ENCODE data around the gene SLC2A11.
"Not testable (repeated sequence)": the region's sequence is repeated elsewhere in the genome, so short reads cannot be mapped to it uniquely, and the experiment has no call there.

Gene SLC2A11

DNA sequence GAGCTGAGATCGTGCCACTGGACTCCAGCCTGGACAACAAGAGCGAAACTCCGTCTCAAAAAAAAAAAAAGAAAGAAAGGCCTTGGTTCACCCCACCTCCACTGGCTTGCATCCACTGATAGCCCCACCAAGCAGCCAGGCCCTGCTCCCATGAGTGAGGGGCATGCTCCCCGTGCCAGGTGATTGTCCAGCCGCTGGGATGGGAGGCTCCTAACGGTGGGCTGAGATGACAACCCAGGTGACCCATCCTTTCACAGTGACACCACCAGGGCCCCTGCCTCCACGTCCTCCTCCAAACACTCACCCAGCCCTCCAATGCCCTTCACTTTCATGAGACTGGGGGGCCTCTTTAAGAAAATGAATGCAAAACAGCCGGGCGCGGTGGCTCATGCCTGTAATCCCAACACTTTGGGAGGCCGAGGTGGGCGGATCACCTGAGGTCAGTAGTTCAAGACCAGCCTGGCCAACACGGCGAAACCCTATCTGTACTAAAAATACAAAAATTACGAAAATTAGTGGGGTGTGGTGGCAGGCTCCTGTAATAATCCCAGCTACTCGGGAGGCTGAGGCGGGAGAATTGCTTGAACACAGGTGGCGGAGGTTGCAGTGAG is 10.3 kb upstream of the SLC2A11 start:
- no peak for DNase-seq (ENCODE audit: low read depth)

- no peak for DNase-seq (ENCODE audit: low read depth)
These were observed 9.4 kb upstream of the SLC2A11 start for GRCh38 chr22:23847991-23848864.

DNA sequence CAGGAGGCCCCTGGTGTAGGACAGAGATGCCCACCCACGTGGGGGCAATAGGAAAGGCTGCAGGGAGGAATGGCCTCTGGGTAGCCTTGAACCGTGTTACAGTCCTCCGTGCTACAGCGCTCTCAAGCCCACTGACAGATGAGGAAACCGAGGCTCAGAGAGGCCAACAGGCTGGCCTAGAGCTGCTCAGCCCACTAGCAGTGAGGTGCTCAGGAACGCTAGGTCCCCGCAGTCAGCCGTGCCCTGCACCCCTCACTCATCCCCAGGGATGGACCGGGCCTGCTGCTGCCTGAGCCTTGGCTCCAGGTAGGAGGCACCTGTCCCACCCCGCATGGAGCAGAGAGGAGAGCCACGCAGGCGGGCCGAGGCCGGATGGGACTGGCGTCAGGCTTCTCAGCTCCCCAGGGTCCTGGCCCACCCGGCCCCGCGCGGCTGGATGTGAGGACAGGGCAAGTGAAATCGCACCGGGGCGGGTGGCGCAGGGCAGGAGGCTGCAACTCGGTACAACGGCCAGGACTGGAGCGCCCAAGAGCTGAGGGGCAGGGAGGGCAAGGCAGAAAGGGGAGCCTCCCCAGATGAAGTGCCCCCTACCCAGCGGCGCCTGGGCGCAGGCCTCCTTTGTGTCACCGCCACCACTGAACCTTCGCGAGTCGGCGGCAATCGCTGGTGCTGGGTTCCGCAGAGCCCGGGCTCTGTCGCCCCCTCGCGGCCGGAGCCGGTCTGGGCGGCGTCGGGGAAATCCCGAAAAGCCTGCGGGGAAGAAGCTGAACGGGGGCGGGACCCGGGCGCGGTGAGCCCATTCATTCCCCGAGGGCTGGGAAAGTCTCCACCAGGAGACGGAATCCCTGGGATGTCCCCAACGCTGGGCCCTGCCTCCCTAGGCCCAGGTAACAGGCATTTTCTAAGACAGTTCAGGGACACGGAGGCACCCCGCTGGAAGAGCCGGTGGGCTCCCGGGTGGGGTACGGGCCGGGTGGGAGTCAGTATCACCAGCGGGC is 8.4 kb upstream of the SLC2A11 start:
- peak; percentile 78 for DNase-seq (ENCODE audit: low read depth)

DNA sequence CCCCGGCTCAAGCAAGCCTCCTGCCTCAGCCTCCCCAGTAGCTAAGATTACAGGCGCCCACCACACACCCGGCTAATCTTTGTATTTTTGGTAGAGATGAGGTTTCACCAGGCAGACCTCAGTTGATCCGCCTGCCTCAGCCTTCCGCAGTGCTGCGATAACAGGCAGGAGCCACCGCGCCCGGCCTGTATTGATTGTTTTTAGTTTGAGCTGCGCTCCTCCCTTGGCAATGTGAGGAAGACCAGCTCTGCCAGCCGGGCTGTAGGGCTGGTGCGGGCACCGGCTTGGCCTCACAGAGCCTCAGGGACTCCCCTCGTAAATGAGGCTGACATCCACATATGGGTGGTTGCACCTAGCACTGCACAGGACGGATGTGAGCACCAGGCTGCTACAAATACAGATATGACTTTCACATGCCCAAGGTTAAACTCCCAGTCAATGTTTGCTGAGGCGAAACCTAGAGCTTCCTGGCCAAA is 7.5 kb upstream of the SLC2A11 start:
- no peak for DNase-seq (ENCODE audit: low read depth)

GRCh38 chr22:23856721-23857605 is 712 bp upstream of the SLC2A11 start:
- no peak for DNase-seq (ENCODE audit: low read depth)

DNA sequence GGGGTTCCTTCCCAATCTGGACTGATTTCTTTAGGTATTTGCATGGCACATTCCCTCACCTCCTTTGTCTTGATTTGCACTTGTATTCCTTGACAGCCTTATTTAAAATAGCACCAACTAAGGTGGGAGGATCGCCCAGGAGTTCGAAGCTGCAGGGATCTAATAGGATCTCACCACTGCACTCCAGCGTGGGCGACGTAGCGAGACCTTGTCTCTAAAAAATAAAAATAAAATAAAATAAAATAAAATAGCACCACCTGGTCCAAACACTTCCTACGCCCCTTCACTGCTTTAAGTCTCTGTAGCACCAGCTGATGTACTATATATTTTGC is 775 bp downstream of the SLC2A11 start:
- no peak for DNase-seq (ENCODE audit: low read depth)

- DNase-seq (ENCODE audit: low read depth): no peak
These were observed 1.5 kb downstream of the SLC2A11 start for GRCh38 chr22:23859201-23859600.

GRCh38 chr22:23860187-23860586 is 2.5 kb downstream of the SLC2A11 start:
- DNase-seq (ENCODE audit: low read depth): not testable (repeated sequence)

- DNase-seq (ENCODE audit: low read depth): no peak
These were observed 4.4 kb downstream of the SLC2A11 start for GRCh38 chr22:23862103-23862502.

- DNase-seq (ENCODE audit: low read depth): not testable (repeated sequence)
These were observed 7.0 kb downstream of the SLC2A11 start for GRCh38 chr22:23864499-23865154.

- no peak for DNase-seq (ENCODE audit: low read depth)
These were observed 10.9 kb downstream of the SLC2A11 start for GRCh38 chr22:23868580-23868979.

- DNase-seq (ENCODE audit: low read depth): no peak
These were observed 17.2 kb downstream of the SLC2A11 start for GRCh38 chr22:23874871-23875270.

DNA sequence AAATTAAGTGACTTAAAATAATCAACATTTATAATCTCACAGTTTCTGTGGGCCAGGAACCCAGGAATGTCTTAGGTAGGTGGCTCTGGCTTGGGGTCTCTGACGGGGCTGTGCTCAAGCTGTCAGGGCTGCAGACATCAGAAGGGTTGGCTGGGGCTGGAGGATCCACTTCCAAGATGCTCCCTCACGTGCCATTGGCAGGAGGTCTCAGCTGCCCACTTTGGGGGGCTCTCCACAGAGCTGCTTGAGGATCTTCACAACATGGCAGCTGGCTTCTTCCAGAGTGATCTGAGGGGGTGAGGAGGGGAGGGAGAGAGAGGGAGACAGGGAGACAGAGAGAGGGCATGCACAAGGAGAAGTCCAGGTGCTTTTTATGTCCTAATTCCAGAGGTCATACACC is 18.1 kb downstream of the SLC2A11 start:
- DNase-seq (ENCODE audit: low read depth): no peak

- no peak for DNase-seq (ENCODE audit: low read depth)
These were observed 19.9 kb downstream of the SLC2A11 start for GRCh38 chr22:23877566-23877965.

- no peak for DNase-seq (ENCODE audit: low read depth)
These were observed 20.5 kb downstream of the SLC2A11 start for GRCh38 chr22:23878219-23878618.

GRCh38 chr22:23882370-23882769 is 24.7 kb downstream of the SLC2A11 start:
- no peak for DNase-seq (ENCODE audit: low read depth)

GRCh38 chr22:23883658-23884057 is 26.0 kb downstream of the SLC2A11 start:
- no peak for DNase-seq (ENCODE audit: low read depth)

DNA sequence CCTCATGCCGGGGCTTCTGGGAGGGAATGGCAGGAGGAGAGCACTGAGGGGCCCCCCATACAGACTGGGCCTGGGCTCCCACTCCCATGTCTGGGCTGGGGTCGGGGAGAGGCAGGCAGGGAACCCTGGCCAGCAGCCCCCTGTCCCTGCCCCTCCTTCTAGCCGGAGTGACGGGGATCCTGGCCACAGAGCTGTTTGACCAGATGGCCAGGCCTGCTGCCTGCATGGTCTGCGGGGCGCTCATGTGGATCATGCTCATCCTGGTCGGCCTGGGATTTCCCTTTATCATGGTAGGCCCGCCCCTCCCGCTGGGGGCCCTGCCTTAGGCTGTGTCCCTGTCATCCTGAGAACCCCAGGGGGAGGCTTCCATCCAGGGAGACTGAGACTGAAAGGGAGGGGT is 26.5 kb downstream of the SLC2A11 start:
- DNase-seq (ENCODE audit: low read depth): no peak

- DNase-seq (ENCODE audit: low read depth): no peak
These were observed 31.1 kb downstream of the SLC2A11 start for GRCh38 chr22:23888615-23889401.

DNA sequence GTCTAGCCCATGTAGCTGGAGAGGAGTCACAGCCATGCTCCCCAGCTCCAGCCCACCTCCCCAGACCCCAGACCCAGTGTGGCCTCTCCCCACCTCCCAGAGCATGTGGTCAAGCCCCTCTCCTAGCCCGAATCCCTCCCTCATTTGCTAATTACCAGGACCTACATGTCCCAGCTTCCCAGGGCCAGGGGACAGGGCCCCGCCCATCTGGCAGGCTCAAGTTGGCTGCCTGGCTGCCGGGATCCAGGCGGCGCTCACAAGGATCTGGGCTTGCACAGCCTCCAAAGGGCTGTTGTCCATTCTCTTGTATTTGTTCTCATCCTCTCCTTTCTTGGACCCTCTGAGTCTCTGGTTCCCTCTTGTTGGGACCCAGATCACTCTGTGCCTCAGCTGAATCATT is 31.9 kb downstream of the SLC2A11 start:
- no peak for DNase-seq (ENCODE audit: low read depth)
